GM19463 (cell line): Measurements from ENCODE around the gene ADIPOR2.

Experiments used
- ATAC-seq: cut with Tn5 transposase; IDR thresholded peaks from one replicate; pipeline ENCODE4 v1.9.1; 2021; ENCODE audit warnings: mild to moderate bottlenecking, moderate library complexity; ENCODE audit not compliant: unreplicated experiment

Gene ADIPOR2

GRCh38 chr12:1768615-1769014 lies 77.7 kb downstream of the ADIPOR2 start:
- no peak for ATAC-seq

- ATAC-seq, result no peak
These were observed 79.1 kb downstream of the ADIPOR2 start for GRCh38 chr12:1769809-1770494.

GRCh38 chr12:1773937-1774655 lies 83.2 kb downstream of the ADIPOR2 start:
- no peak for ATAC-seq

DNA sequence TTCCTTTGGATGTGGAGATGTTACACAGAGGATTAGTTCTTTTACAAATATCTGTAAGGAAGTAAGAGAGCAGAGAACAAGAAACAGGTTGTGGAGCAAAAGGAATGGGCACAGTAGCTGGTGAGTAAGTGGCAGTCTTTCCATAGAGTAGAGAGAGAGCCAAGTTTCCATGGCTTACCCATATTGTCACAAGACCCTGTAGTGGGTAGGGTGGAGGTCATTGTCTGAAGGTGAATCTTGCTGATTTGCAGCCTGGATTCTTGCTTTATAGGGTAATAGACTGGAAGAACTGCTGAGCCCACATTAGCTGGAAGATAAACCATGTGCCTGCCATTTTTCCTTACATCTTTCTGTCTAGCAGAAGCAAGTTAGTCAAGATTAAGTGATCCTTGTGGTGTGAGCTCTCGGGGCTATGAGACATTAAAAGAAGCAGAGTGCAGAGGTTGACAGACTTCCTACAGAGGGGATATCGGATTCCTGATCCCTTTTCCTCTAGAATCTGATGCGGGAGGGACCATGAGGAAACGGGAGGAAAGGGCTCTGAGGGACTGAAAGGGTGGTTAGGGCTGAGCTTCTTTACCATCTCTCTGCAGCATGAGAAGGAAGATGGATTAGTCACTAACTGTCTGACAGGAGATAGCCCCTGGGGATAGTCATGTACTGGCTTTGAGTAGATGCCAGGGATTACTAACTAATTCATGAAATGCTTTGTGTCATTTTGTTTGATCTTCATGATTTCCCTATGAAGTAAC lies 85.5 kb downstream of the ADIPOR2 start:
- no peak for ATAC-seq

DNA sequence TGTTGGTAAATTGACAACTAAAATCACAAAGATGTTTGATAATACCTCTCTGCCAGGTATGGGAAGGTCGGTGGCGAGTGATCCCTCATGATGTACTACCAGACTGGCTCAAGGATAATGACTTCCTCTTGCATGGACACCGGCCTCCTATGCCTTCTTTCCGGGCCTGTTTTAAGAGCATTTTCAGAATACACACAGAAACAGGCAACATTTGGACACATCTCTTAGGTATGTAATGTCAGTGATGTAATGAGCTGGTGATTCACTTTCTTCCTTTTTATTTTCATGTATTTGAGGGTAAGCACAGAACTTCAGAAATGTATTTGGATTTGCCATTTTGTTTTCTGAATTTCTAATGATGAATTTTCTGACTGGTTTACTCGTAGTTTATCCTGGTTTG lies 86.9 kb downstream of the ADIPOR2 start:
- ATAC-seq, result no peak

DNA sequence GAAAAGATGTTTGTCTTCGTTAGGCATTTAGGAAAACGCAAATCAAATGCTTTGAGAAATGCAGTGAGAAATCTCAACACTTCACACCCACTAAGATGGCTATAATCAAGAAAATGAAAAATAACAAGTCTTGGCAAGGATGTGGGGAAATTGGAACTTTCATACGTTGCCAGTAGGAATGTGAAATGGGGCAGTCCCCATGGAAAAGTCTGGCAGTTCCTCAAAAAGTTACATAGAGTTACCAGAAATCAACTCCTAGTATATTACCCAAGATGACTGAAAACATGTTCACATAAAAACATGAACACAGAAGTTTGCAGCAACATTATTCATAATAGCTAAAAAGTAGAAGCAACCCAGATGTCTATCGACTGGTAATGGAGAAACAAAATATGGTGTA lies 88.0 kb downstream of the ADIPOR2 start:
- ATAC-seq, result no peak

- ATAC-seq, result no peak
These were observed 88.9 kb downstream of the ADIPOR2 start for GRCh38 chr12:1779783-1780182.

DNA sequence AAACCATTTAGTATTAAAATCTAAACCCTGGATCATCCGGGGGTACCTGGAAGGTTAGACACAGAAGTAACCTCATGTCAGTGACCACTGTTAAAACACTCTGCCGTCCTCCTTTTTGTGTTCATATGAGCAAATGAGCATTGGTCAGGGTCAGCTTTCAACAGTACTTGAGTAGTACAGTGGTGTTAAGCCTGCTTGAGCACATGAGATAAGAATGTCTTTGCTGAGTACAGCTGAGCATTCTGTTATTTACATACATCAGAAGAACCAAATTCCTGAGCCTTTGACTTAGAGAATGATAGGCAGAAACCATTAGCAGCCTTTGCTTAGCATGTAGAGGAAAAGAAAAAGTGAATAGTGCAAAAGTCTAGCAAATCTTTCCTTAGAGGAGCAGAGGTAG lies 90.9 kb downstream of the ADIPOR2 start:
- ATAC-seq, result no peak

- no peak for ATAC-seq
These were observed 91.3 kb downstream of the ADIPOR2 start for GRCh38 chr12:1782215-1782614.

DNA sequence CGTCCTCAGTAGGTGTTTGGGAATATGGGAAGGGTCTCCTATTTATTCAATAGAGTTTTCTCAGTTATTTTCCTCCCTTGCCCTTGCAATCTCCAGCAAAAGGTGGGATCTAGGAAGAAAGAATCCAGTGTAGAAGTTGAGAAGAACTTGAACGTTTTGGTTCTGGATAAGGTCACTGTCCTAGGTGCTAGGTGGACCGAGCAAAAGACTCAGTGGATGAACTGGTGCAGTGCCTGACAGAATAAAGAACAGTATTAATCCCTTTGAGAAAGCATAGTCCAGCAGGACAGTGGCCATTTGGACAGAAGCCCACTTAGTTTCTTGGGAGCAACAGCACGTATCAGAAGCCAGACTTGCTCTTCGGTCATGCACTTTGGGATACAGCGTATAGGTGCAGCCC lies 96.8 kb downstream of the ADIPOR2 start:
- no peak for ATAC-seq

DNA sequence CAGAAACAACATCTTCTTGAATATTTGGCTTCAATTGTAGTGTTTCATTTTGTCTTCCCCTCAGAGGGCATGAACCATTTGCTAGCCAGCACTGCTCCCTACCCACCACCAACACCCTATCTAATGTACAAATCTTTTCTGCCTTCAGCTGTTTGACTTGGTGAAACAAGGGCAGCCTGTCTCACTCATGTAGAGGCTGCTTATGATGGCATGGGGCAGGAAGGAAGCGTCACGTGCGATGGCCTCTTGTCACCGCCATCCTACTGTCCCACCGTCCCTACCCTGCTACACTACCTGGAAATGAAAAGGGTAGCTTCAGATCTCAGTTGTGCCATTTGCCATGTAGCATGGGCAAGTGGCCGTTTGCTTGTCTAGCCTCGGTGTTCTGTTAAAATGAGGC lies 99.6 kb downstream of the ADIPOR2 start:
- ATAC-seq, result no peak

GRCh38 chr12:1791104-1791841 lies 100.4 kb downstream of the ADIPOR2 start:
- no peak for ATAC-seq

- ATAC-seq, result no peak
These were observed 101.5 kb downstream of the ADIPOR2 start for GRCh38 chr12:1792406-1792805.

DNA sequence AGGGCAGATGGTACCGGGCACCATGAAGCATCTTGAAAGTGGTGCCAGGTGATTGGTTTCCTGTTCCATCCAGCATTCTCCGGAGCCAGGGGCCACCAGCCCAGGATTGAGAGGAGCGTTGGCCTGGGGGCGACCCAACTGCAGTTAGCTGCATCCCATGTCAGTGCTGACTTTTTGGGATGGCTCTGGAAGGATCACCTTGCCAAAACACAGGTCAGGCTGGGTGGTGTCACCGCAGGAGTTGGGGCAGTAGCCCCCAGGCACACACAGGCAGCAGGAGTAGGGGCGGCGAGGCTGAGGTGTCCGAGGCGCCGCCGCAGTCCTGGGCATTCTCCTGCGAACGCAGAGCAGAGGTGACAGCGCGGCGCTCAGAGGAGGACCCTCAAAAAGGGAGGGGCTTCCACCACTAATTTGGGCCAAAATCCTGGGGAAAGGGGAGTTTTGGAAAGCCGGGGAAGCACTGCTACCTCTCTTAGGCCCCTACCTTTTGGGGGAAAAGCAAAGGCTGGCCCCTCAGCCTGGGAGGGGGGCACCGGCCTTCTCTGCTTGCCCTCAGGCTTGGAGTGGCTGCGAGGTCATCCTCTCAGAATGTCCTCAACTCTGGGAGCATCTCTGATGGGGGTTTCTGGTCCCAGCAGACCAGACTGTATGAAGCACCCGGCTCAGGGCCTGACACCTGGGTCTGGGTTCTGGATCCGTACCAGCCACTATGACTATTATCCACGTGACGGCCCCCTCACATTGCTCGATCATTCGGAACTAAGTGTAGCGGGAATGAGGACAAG lies 102.7 kb downstream of the ADIPOR2 start:
- ATAC-seq, result no peak

GRCh38 chr12:1794440-1795090 lies 103.7 kb downstream of the ADIPOR2 start:
- no peak for ATAC-seq

GRCh38 chr12:1795221-1795784 lies 104.4 kb downstream of the ADIPOR2 start:
- ATAC-seq, result no peak

GRCh38 chr12:1795785-1796514 lies 105.1 kb downstream of the ADIPOR2 start:
- peak; percentile 92 for ATAC-seq

GRCh38 chr12:1796515-1797010 lies 105.7 kb downstream of the ADIPOR2 start:
- peak; percentile 14 for ATAC-seq
